K562 (cell line): ENCODE results near the gene KLHL22. TPM values are rescaled to one million over a fixed set of nuclear protein-coding genes. Genes with fewer than 3 reads are reported as not detected.

Experiments used
- ATF2 ChIP-seq: sonication (generic); formaldehyde crosslinking; IDR thresholded peaks from 2 replicates; pipeline ENCODE4 v1.8.1; 2022; ENCODE audit warnings: missing genetic modification reagents
- ATF6 ChIP-seq: sonication (generic); formaldehyde crosslinking; IDR thresholded peaks from 2 replicates; pipeline ENCODE4 v1.4.0; 2020; ENCODE audit warnings: mild to moderate bottlenecking, missing genetic modification reagents
- CBX5 ChIP-seq: IDR thresholded peaks from 2 replicates; pipeline ENCODE4 v1.6.1; 2014; ENCODE audit warnings: low read depth, borderline replicate concordance
- CBX8 ChIP-seq: fragments of 200-600 bp; sonication (generic); IDR thresholded peaks from 2 replicates; pipeline ENCODE4 v1.6.1; 2012; ENCODE audit warnings: borderline replicate concordance, mixed run types, low read depth, mild to moderate bottlenecking, moderate library complexity, mixed read lengths, low read length, control low read depth, inconsistent platforms; ENCODE audit not compliant: poor library complexity, severe bottlenecking; ENCODE audit errors: extremely low read depth
- DDX20 ChIP-seq: fragments of 450-650 bp; IDR thresholded peaks from 2 replicates; pipeline ENCODE4 v1.6.1; 2016; ENCODE audit warnings: missing genetic modification characterization, low read depth, mild to moderate bottlenecking, missing compliant biosample characterization, moderate library complexity
- GATAD2B ChIP-seq: fragments of 450-650 bp; IDR thresholded peaks from 2 replicates; pipeline ENCODE4 v1.6.1; 2017; ENCODE audit warnings: mild to moderate bottlenecking, borderline replicate concordance
- HMG20A ChIP-seq: fragments of 450-650 bp; formaldehyde crosslinking; conservative IDR thresholded peaks from 2 replicates; pipeline ENCODE4 v1.4.0; 2020; ENCODE audit warnings: mild to moderate bottlenecking, mixed read lengths
- HMGXB4 ChIP-seq: sonication (generic); formaldehyde crosslinking; IDR thresholded peaks from 2 replicates; pipeline ENCODE4 v1.8.1; 2023; ENCODE audit warnings: mild to moderate bottlenecking, missing genetic modification reagents
- HOMEZ ChIP-seq: fragments of 250-450 bp; sonication (Bioruptor Pico); IDR thresholded peaks from 2 replicates; pipeline ENCODE4 v1.4.0; 2020; ENCODE audit warnings: mild to moderate bottlenecking, moderate library complexity
- MEF2D ChIP-seq: conservative IDR thresholded peaks from 2 replicates; pipeline ENCODE4 v1.6.1; 2016; ENCODE audit warnings: low read depth, missing genetic modification characterization, missing compliant biosample characterization
- NR1H2 ChIP-seq: sonication (generic); formaldehyde crosslinking; IDR thresholded peaks from 2 replicates; pipeline ENCODE4 v1.4.0; 2020; ENCODE audit warnings: mild to moderate bottlenecking, missing genetic modification reagents
- RBM15 ChIP-seq: fragments of 200-400 bp; formaldehyde crosslinking; IDR thresholded peaks from 2 replicates; pipeline ENCODE4 v1.6.1; 2018; ENCODE audit warnings: mild to moderate bottlenecking, low read length, moderate library complexity; ENCODE audit not compliant: insufficient read depth
- RFX1 ChIP-seq: fragments of 450-650 bp; IDR thresholded peaks from 2 replicates; pipeline ENCODE4 v1.6.1; 2016; ENCODE audit warnings: mild to moderate bottlenecking, moderate library complexity
- SOX6 ChIP-seq: fragments of 450-650 bp; IDR thresholded peaks from 2 replicates; pipeline ENCODE4 v1.6.1; 2014; ENCODE audit warnings: mild to moderate bottlenecking
- THAP12 ChIP-seq: fragments of 250-450 bp; sonication (Bioruptor Pico); IDR thresholded peaks from 2 replicates; pipeline ENCODE4 v1.9.0; 2021; ENCODE audit warnings: mild to moderate bottlenecking, inconsistent platforms
- ZFP30 ChIP-seq: fragments of 250-450 bp; sonication (Bioruptor Pico); IDR thresholded peaks from 2 replicates; pipeline ENCODE4 v1.8.0; 2022; ENCODE audit warnings: moderate library complexity, mild to moderate bottlenecking, inconsistent platforms, borderline replicate concordance
- ZNF165 ChIP-seq: fragments of 250-450 bp; sonication (Bioruptor Pico); IDR thresholded peaks from 2 replicates; pipeline ENCODE4 v1.4.0; 2020; ENCODE audit warnings: borderline replicate concordance
- ZNF445 ChIP-seq: fragments of 250-450 bp; sonication (Bioruptor Pico); IDR thresholded peaks from 2 replicates; pipeline ENCODE4 v1.4.0; 2020; ENCODE audit warnings: low read depth, mild to moderate bottlenecking, moderate library complexity
- ZNF780A ChIP-seq: fragments of 250-450 bp; sonication (Bioruptor Pico); IDR thresholded peaks from 2 replicates; pipeline ENCODE4 v1.5.0; 2021; ENCODE audit warnings: mild to moderate bottlenecking
- polyA plus RNA-seq, 8 experiments: library from polyadenylated mRNA; depleted of rRNA in 4 of 8; stranded (reverse) in 5 of 8; unstranded in 3 of 8; fragments of >200 nt; fragmentation: Nextera tagmentation in 2 of 8; fragmentation: Illumina TruSeq in 1 of 8; extraction: Ambion mirVana in 2 of 8; extraction: Trizol in 1 of 8; gene quantifications; 2 replicates each; pipeline versions ENCODE4 v1.2.1 to v1.2.3, GENCODE V29; 2011 to 2014; ENCODE audit warnings: inconsistent platforms in 1 of 8, missing spikeins in 1 of 8
- total RNA-seq, 7 experiments: library from RNA; depleted of rRNA in 6 of 7; stranded (reverse); fragments of >200 nt in 6 of 7; fragmentation: Illumina TruSeq in 2 of 7; extraction: Trizol in 2 of 7; gene quantifications; 2 replicates each; pipeline versions ENCODE4 v1.2.1 to v1.2.3, GENCODE V29; 2011 to 2021; ENCODE audit warnings: low replicate concordance in 1 of 7

KLHL22 gene
- total and polyA plus RNA-seq, 9 of the 15 experiments (the other 6 are each of a cell fraction or from before 2014, with no cell fraction given), result 1.3 to 25.6 (median 15.2) TPM

GRCh38 chr22:20430101-20430719 lies 65.4 kb downstream of the KLHL22 start (continued):
- TF ChIP-seq SOX6 (no peak), ZNF780A (CRISPR knock-in tag) (no peak), ZNF445 (CRISPR knock-in tag) (no peak), ATF6 (CRISPR knock-in tag) (no peak), HMGXB4 (CRISPR knock-in tag) (0 out of 2 replicates have a peak, but pooled peaks have one; percentile 60), MEF2D (tag) (no peak), CBX5 (no peak), ZFP30 (CRISPR knock-in tag) (no peak), RBM15 (no peak), ATF2 (CRISPR knock-in tag) (no peak), NR1H2 (CRISPR knock-in tag) (peak; percentile 34; the same call in 1 of the 2 replicates), CBX8 (no peak), HOMEZ (no peak), ZNF165 (no peak; the same call in 1 of the 2 replicates), THAP12 (CRISPR knock-in tag) (peak; percentile 76), DDX20 (tag) (no peak), RFX1 (no peak), HMG20A (no peak), GATAD2B (no peak)
